Stimulated activated CD4-positive, alpha-beta T cell treated with anti-CD3 and anti-CD28 coated beads, Interleukin-12 subunit alpha, Interleukin-12 subunit beta, amount 100 ng/mL, for 24 hours (primary cell): ENCODE measurements around the gene EOMES.

ENCODE experiments used
- DNase-seq, 2 experiments: peaks; one replicate each; pipeline ENCODE4 v3.0.0-alpha.2; 2020; ENCODE audit warnings: low read depth in 2 of 2

The EOMES gene

GRCh38 chr3:27720899-27721716 is 1.0 kb downstream of the EOMES start:
- peak in 1 of 2 experiments; percentile 49 for DNase-seq

GRCh38 chr3:27719314-27720003 is 2.7 kb downstream of the EOMES start:
- no peak for DNase-seq

DNA sequence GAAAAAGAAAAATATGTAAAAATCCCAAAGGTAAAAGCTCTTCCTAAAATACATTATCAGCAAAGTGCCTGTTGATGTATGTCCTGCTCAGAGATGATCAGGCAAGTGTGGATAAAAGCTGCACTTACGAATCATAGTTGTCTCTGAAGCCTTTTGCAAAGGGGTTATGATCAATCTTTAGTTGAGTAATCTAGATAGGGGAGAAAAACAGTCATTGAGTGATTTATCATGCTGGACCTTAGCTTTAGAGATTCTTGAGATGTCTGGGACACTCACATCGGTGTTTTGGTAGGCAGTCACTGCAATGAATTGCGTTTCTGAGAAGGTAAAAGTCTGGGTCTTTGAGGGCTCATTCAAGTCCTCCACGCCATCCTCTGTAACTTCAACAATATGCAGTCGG is 3.7 kb downstream of the EOMES start:
- no peak for DNase-seq

- DNase-seq = no peak
Observed at GRCh38 chr3:27717200-27717852, 4.8 kb downstream of the EOMES start.

- DNase-seq = no peak
Observed at GRCh38 chr3:27716309-27716708, 5.8 kb downstream of the EOMES start.

GRCh38 chr3:27715863-27716262 is 6.3 kb downstream of the EOMES start:
- no peak for DNase-seq

DNA sequence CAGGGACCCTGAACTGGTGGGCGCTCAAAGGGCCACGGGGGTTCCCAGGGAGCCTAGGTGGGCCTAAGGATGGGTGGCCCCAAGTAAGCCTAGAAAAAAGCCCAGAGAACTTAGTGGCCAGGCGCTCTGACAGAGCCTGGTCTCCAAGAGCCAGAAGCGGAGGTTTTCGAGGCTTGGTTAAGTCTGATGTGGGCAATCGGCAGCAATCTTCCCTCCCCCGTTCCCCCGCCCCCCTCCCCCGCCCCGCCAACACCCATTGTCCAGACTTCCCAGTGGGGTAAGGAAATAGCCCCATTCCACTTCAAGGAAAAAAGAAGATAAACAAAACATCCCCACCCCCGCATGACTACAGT is 6.7 kb downstream of the EOMES start:
- DNase-seq = no peak

- no peak for DNase-seq
Observed at GRCh38 chr3:27714692-27715453, 7.2 kb downstream of the EOMES start.

DNA sequence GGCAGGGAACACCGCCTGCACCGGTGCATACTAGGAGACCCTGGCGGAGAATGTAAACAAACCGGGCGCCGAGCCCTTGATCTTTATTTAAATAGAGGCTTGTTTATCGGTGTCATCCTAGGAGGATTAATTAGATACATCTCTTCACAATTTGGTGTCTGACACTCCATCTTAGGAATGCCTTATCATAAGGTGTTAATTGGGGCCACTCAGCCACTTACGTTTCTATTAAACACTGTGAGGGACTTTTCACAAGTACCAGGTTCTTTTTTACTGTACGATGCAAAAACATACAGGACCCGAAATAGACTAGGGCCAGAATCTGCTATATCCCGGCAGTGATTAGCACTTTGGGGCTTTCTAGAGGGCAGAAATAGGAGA is 8.0 kb downstream of the EOMES start:
- no peak for DNase-seq

DNA sequence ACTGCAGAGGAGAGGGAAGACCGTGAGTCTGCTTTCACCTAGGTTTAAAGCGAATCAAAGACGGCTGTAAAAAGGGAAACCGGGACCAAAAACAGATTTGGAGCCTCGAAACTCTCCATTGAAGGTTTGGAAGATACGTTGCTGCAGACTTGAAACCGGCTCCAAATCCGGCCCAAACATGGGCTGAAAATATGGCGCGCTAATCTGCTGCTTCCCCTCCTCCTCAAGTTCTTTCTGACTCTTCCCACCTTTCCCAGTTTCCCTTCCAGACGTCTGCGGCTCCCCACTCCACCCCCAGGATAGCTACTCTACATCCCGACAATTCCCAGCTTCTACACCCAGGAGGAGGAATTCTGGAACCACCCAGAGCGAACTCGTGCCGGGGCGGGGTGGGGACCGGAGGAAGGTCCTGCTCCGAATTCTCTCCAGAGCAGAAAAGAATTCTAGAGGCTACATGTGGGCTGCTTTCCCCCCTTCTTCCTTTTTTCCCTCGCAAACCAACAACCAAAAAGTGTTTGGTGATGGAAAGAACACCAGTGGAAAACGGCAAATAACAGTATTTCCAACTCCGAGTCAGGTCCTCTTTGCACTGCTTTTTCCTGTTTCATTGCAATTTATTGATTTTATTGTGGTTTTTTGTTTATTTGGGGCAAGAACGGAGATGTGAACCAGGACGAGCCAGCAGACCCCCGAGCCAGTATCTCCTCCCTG is 8.5 kb downstream of the EOMES start:
- no peak for DNase-seq

- no peak for DNase-seq
Observed at GRCh38 chr3:27713078-27713423, 9.1 kb downstream of the EOMES start.

DNA sequence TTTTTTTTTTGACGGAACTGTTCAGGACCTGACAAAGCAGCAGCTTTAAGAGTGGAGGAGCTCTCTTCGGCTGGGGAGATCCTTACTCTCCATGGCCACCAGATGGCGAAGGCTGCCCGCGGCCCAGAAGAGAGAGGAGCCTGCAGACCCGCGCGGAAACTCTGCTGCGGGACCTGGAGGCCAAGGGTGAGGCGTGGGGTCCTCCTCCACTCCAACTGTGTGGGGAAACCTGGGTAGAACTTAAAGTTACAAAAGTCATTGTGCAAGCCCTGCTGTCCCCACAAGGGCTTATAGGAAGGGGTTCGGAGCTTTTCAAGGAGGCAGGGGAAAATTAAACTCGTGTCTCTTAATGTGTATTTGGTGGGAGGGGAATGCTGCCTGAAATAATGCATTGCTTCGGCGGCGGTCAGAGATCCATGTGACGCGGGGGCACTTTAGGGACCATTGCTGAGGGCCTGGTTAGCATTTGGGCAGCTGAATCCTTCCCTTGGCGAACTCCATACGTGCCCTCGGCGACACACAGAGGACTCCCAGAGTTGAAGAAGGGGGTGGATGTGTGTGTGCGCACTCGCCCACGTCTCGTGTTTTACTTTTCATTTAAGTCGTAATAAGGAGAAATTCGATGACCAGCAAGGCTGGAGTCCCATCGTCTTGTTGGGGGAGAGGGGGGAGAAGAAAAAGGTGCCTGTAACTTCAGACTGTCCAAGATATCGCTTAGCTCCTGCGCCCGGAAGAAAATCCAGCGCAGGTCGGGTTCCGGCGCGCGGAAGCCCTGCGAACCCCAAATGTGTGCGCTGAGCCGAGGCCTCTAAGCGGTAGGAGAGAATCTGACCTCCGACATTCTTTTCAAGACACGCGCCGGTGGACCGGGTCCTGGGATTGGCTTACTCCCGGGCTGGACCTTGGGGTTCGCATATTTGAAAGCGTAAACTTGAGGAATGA is 9.7 kb downstream of the EOMES start:
- DNase-seq = peak in 1 of 2 experiments; percentile 62

DNA sequence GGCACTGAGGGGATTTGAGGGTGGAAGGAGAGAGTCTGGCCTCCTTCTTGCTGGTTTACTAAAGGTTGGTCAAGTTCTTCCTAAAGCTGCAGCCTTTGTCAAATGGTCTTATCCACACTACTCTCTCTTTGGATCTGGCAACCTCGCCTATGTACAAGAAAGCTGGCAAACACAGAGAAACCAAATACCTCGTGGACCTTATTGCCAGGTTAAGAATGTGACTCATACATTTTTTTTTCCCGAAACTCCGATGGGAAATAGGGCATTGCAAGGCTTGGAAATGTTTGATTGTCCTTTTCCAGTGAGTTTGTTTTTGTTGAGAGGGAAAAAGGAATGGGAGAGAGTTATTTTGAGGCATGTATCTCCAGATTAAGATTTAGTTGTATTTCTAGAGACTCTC is 13.9 kb downstream of the EOMES start:
- no peak for DNase-seq

DNA sequence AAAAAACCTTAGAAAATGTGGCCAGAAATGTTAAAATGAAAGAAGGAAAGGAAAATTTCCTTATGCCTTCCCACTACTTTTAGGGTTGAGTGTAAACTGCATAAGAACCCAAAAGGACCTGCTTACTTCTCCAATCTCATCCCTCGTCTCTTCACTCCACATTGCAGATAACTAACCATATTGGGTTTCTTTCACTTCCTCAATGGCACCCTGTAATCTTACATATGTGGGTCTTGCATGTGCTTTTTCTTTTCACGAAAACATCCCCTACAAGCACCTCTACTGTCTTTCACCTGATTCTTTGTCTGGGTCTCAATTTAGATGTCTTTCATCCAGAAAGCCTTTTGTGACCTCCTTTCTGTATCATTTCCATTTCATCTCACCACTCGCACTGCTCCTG is 23.1 kb downstream of the EOMES start:
- DNase-seq = no peak

DNA sequence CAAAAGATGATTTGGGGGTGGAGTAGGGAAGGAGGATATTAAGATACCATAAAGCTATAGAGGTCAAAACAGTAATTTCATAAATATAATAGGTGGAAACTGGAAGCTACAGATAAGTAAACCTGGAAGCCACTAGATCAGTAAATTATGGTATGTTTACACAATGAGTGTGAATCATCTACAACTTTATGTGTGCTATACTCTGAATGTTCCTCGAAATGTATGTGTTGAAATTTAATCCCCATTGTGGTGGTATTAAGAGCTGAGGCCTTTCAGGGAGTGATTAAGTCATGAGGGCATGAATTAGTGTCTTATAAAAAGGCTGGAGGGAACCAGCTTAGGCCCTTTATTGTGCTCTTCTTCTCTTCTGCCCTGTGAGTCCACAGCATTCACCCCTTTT is 25.2 kb downstream of the EOMES start:
- no peak for DNase-seq

- DNase-seq = no peak
Observed at GRCh38 chr3:27695636-27696035, 26.5 kb downstream of the EOMES start.

GRCh38 chr3:27688053-27688452 is 34.1 kb downstream of the EOMES start:
- no peak for DNase-seq

GRCh38 chr3:27686642-27687041 is 35.5 kb downstream of the EOMES start:
- no peak for DNase-seq

GRCh38 chr3:27685474-27685873 is 36.6 kb downstream of the EOMES start:
- DNase-seq = no peak

- no peak for DNase-seq
Observed at GRCh38 chr3:27684302-27684701, 37.8 kb downstream of the EOMES start.
